COR-L47 (cell line): ENCODE data around the gene CTSF.
"Not testable (repeated sequence)": the region's sequence is repeated elsewhere in the genome, so short reads cannot be mapped to it uniquely, and the experiment has no call there.

Experiments
- DNase-seq: peaks from one replicate; lab custom pipeline; 2025; lab: John Stamatoyannopoulos, UW

The CTSF gene

DNA sequence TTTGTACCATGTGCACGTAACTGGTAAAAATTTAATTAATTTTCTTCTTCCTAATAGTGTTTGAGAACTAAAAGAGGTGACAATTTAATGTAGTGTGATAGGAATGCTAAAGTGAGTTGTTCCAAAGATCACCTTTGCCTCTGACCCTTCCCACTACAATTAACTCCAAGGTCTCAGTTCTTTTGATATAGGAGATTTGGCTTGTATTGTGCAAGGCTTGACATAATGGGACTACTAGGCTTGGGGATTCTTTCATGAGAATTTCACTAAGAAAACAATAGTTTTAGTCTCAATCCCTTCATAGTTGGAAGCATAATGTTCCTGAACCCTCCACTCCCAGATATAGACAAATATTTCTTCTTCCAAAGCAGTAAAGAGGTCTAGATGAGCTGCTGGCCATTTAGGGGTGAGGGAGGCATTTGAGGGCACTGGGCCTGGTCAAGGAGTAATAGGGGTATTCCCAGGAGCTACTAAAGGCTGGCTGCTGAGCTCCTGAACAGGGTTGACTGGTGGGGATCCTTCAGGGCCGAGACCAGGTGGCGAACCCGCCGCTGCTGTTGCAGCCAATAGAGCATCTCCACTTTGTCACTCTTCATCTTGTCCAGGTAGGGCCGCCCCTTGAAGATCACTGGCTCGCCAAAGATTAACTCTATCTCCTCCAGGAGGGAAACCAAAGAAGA lies 21.7 kb upstream of the CTSF start:
- no peak for DNase-seq

DNA sequence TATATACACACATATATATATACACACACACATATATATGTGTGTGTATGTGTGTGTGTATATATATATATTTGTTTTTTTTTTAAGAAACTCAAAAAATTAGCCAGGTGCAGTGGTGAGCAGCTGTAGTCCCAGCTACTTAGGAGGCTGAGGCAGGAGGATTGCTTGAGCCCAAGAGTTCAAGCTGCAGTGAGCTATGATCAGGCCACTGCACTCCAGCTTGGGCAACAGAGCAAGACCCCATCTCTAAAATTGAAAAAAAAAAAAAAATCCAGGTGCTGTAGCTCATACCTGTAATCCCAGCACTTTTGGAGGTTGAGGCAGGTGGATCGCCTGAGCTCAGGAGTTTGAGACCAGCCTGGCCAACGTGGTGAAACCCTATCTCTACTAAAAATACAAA lies 20.9 kb upstream of the CTSF start:
- not testable (repeated sequence) for DNase-seq

DNA sequence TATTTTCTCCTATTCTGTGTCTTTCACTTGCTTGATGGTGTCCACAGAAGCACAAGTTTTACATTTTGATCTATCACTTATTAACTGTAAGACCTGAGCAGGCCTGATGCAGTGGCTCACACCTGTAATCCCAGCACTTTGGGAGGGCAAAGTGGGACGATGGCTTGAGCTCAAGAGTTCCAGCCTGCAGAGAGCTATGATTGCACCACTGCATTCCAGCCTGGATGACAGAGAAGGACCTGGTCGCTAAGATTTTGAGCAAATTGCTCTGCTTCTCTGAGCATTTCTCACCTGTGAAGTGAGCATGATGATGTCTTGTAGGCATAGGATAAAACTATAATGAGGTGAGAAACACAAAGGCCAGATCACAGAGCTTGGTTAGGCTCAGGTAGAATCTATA lies 17.7 kb upstream of the CTSF start:
- DNase-seq, result no peak

DNA sequence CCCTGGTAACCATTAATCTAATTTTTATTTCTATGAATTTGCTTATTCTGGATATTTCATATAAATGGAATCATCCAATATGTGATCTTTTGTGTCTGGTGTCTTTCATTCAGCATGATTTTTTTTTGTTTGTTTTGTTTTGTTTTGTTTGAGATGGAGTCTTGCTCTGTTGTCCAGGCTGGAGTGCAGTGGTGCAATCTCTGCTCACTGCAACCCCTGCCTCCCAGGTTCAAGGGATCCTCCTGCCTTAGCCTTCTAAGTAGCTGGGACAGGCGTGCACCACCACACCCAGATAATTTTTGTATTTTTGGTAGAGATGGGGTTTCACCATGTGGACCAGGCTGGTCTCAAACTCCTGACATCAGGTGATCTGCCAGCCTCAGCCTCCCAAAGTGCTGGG lies 17.0 kb upstream of the CTSF start:
- not testable (repeated sequence) for DNase-seq

DNA sequence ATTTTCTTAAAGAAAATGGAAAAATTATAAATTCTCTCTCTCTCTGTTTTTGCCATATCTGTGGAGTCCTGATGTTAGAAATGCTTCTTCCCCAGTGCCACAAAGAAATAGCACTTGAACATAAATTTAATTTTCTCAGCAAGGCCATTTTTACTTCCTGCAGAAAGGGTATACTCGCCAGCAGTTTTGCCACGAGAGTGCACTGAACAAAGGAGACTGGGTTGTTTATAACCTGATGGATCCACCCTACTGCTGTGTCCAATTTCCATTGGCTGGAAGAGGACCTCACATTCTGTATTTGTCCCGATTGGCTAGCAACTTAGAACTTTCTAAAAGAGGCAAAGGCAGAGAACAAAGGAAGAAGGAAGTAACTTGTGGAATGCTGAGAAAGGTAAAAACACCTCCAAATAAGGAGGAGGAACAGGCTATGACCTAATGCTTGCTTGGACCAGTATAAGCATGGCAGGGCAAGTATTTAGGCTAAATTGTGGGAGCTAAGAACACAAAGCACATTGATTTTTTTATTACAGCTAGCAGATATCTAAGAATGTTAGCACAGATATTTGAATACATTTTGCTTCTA lies 14.2 kb upstream of the CTSF start:
- not testable (repeated sequence) for DNase-seq

DNA sequence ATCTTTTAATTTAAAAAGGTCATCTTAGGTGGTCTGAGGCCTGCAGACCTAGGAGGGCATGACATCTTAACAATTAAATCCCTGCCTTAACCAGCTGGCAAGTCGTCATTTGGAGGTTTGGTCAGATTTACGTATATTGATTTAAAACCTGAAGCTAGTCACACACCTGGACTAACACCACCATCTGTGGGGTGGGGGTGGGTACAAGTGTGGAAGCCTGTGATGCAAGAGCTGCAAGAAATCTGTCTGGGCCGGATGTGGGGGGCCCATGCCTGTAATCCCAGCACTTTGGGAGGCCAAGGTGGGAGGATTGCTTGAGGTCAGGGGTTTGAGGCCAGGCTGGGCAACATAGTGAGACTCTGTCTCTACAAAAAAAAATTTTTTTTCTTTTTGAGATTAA lies 12.9 kb upstream of the CTSF start:
- DNase-seq, result no peak

DNA sequence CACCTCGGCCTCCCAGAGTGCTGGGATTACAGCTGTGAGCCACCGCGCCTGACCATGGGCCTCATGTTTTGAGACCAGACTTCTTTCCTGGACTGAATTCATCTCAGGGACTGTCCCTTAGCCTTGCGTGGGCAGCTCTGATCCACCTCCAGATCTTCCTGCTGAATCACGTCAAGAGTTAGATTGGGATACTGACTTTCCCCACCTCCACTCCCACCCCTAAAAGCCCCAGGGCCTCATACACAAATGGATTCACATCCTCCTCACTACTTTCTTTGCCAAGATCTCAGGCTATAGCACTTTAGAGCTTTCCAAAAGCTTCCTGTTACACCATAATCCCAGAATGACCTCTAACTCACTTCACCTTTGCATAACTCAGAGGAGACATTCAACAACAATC lies 12.4 kb upstream of the CTSF start:
- DNase-seq, result no peak

DNA sequence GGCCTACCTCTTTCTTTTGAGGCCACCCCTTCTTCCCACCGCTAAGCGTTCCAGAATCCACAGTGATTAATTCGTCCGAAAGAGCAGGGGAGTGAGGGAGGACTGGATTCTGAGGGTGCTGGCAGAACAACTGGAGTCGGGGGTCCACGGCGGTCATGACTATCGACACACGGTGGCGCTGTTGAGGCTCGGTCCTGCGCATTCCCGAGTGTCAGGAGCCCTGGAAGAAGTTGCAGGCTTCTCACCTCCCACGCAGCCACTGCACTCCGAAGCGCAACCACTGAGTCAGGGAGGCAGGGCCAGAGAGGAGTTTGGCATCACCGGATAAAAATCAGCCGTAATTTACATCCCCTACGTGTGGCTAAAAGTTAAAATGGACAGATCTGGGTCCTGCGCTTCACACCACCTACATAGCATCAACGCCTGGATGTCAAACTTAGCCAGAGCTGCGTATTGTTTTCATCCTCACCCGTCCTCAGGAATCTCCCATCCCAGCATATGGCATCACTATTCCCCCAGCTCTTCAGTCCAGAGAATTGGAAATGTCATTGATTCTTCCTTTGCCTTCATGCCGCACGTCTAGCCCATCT lies 10.7 kb upstream of the CTSF start:
- peak; percentile 55 for DNase-seq

DNA sequence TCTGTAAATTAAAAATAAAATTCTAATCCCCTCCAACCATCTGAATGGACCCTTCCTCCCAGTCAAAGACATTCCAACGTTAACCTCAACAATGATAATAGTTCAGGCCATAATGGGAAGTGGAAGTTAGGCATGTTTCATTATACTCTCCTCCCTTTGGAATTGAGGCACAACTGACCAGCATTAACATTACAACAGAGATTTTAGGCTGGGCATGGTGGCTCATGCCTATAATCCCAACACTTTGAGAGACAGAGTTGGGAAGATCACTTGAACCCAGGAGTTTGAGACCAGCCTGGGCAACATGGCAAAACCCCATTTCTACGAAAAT lies 2.4 kb upstream of the CTSF start:
- DNase-seq, result no peak

DNA sequence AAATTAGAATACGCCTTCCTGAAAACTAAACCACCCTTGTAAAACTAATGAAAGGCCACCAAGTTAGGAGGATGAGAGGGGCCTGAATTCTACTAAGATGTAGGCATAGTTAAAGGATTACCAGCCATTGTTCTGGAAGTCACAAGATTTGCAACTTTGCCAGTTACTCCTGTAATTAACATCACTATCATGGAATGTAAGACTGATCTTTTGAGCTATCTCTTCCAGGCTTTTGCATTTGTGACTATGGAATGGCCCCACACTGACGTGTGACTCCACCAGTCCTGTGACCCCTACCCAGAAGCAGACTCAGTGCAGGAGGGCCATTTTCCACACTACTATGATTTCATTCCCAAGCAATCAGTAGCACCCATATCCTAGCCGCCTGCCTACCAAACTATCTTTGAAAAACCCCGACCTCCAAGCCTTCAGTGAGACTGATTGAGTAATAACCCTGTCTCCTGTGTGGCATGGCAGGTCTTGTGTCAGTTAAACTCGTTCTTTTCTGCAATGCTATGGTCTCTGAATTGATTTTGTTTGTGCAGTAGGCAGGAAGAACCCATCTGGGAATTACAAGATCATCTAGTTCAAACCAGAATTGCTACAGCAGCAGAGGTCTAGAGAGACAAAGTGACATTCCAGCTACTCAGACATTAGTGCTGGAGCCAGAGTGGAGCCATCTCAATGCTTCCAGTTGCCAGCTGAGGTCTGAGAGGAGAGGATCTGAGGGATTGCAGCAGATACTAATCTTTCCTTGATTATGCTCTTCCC lies 1.9 kb upstream of the CTSF start:
- DNase-seq, result no peak

DNA sequence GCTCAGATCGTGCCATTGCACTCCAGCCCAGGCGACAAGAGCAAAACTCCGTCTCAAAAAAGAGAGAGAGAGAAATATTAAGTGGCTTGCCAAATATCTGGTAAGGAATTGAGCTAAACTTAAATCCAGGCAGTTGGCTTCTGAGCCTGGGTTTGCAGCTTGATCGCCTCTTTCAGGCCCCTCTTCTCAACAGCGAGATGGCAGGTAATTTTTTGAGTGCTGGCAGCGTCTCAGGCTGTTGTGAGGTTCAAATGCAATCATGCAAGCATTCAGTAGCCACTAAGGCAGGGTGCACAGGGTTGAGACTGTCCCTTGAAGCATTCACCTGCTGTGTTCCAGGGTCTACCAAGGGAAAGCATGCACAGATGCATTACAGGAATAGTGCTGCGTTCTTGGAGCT lies 670 bp upstream of the CTSF start:
- DNase-seq, result no peak

DNA sequence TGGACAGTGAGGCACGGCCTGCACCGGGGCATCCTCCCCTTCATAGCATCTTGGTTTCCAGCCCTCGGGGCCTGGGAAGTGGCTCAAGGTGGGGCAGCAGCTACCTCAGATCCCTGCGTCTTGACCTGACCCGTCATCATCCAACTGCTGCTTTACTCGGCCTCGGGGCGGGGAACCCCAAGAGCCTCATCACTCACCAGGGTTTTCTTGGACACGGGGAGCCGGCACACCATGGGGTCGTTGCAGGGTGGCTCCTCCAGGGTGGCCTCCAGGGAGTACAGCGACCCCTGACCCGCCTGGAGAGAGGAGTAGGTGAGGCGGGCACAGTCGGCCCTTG lies 651 bp downstream of the CTSF start:
- no peak for DNase-seq

DNA sequence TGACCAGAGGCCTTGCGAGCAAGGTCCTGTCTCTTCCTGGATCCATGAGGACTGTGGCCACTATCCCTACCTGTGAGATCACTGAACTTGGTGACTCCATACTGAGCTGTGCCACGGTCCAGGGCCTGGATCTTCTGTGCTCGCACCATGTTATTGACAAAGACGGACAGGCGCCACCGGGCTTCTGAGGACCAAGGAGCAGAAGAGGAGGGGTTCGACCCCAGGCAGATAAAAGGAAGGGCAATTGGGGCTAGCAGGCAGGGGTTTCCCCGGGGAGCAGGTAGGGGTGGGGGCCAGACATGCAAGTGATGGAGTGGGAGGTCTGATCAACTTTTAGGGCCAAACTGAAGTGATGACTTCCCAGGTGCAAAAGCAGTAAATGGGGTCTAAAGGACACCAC lies 2.2 kb downstream of the CTSF start:
- DNase-seq, result no peak

DNA sequence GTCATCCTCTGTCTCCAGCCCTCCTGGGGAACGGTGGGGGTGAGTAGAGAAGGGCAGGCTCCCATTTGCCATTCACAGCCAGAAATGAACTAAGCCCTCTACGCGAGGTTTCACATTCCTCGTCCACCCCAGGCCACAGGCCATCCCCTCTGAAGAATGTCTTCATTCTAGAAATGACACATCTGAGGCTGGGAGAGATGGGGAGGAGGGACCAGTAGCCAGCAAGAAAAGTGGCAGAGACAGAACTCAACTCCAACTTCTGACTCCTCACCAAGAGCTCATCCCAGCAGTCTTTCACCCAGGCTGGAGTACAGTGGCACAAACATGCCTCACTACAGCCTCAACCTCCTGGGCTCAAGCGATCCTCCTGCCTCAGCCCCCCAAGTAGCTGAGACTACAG lies 3.4 kb downstream of the CTSF start:
- DNase-seq, result no peak

DNA sequence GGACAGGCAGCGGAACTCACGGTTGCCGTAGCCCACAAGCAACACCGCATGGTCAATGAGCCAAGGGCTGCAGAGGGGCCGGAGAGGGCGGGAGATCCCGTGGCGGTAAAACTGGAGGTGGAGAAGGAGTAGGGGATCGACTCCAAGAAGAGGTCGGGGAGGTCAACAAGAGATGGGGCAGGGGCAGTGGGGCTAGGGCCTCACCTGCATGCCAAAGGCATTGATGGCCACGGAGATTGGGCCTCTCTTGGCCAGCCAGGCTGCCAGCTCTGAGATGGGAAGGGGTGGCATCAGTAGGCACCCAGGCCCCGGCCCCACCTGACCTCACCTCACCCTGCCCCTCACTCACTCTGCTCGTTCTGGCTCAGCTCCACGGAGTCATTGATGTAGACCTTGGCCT lies 3.9 kb downstream of the CTSF start:
- no peak for DNase-seq

DNA sequence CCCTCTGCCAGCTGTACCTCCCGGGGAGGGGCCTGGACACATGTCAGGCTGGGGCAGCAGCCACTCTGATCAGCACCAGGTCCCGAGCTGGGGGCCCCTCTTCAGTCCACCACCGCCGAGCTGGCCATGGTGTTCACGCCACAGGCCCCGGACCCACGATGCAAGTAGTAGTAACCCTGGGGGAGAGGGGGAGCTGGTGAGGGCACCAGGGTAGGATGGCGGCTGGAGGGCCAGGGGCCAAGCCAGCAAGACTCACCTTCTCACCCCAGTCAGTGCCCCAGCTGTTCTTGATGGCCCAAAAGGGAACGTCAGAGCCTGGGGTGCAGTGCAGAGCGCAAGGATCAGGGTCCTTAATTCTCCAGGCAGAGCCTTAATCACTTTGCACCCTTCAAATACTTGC lies 4.6 kb downstream of the CTSF start:
- DNase-seq, result no peak

DNA sequence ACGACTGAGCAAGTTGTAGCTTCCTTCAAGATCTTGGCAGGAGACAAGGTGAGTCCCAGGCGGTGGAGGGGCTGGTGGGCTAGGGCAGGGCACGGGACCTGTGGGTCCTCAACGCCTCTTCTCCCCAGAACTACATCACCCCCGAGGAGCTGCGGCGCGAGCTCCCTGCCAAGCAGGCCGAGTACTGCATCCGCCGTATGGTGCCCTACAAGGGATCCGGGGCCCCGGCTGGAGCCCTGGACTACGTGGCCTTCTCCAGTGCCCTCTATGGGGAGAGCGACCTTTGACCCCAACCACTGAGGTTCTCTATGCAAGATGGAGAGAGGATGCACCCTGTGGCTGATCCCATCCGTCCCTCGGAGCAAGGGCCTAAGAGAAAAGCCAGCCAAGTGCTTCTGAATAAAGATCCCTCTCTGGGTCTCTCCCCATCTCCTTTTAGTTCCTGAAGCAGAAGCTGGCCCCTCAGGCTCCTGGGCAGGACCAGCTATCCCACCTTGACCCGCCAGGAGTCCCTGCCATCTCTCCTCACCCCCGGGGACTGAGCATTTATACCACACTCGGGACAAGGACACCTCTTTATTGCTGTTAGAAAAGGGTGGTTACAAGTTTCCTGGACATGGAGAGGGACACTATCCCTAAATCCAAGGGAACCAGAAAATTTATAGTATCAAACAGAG lies 5.4 kb downstream of the CTSF start:
- DNase-seq, result no peak

DNA sequence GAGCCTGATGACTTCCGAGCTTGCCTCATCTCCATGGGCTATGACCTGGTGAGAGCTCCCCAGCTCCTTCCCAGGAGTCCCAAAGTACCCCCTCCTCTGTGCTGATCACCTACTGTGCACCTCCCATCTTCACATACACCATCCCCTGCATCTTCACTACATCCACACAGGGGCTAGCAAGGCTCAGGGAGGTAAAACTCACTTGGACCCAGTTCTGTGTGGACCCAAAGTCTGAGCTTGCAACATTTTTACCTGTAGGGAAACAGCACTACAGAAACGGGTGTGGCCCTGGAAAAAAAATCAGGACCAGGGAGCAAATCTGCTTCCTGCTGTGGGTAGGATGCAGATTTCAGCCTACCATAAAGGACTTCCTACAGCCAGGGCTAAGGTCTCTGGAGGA lies 6.1 kb downstream of the CTSF start:
- DNase-seq, result no peak

DNA sequence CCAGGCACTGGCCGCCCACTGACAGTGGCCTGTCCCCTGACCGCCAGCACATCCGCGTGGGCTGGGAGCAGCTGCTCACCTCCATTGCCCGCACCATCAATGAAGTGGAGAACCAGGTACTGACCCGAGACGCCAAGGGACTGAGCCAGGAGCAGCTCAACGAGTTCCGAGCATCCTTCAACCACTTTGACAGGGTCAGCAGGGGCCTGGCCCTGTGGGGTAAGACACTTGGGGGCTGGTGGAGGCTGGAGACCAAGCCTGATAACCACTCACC lies 6.5 kb downstream of the CTSF start:
- no peak for DNase-seq

DNA sequence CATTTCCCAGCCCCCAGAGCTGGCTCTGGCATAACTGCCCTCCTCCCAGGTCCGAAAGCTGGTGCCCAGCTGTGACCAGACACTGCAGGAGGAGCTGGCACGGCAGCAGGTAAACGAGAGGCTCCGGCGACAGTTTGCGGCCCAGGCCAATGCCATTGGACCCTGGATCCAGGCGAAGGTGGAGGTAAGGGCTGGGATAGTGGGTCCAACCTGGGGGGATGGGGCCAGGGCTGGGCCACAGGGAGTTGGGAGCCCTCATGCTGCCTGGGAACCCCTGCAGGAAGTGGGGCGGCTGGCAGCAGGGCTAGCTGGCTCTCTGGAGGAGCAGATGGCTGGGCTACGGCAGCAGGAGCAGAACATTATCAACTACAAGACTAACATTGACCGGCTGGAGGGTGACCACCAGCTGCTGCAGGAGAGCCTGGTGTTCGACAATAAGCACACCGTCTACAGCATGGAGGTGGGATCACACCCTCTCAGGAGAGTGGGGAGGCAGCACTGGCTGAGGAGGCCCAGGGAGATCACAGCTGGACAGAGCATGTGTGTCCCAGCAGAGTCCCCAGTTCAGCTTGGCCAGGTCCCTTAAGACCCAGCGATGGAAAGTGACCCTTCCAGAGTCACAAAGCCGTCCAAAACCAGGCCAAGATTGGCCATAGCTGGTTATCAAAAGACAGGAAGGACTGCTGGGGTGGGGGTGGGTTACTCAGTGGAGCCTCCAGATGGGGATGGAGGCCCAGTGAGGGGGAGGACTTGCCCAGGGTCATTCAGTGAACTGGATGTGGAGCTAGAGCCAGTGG lies 7.0 kb downstream of the CTSF start:
- DNase-seq, result no peak

DNA sequence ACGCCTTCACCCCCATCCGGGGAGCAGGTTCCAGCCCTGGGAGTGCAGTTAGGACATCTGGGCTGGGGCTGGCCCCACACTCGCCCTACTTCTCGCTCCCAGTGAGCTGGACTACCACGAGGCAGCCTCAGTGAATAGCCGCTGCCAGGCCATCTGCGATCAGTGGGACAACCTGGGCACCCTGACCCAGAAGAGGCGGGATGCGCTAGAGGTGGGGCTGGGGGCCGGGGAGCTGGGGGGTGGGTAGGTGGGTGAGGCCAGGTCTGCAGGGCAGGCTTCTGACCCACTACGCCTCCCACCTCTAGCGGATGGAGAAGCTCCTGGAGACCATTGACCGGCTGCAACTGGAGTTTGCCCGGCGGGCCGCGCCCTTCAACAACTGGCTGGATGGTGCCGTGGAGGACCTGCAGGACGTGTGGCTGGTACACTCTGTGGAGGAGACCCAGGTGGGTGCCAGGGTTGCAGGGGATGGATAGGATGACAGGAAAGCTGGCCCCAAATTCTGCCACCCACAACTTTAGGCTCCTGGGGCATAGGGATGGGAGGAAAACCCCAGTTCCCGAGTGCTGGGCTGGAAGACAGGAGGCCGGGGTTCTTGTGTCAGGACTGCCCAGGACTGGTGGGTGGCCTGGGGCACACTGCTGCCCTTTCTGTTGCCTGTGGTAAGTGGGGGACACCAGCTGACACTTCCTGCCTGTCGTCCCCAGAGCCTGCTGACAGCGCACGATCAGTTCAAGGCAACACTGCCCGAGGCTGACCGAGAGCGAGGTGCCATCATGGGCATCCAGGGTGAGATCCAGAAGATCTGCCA lies 8.3 kb downstream of the CTSF start:
- DNase-seq, result no peak
